Stimulated activated effector memory CD8-positive, alpha-beta T cell treated with anti-CD3 and anti-CD28 coated beads, Interleukin-12 subunit alpha, Interleukin-12 subunit beta, amount 100 ng/mL, for 72 hours (primary cell): ENCODE measurements around the gene HARS2.
"Not testable (repeated sequence)": the region's sequence is repeated elsewhere in the genome, so short reads cannot be mapped to it uniquely, and the experiment has no call there.

ENCODE experiments used
- ATAC-seq: fragments of 150-1000 bp; cut with Tn5 transposase; 2 replicates; pipeline ENCODE4 v1.10.0; 2021
- DNase-seq, 2 donors: peaks; one replicate each; pipeline ENCODE4 v3.0.0; 2021 to 2022; ENCODE audit warnings: low spot score in 2 of 2
- H3K27ac Mint-ChIP-seq: one replicate; pipeline ENCODE4 v1.8.0; 2022; ENCODE audit warnings: mild to moderate bottlenecking, mixed read lengths
- H3K36me3 Mint-ChIP-seq: one replicate; pipeline ENCODE4 v1.8.0; 2022; ENCODE audit warnings: mild to moderate bottlenecking, mixed read lengths
- H3K4me1 Mint-ChIP-seq: one replicate; pipeline ENCODE4 v1.8.0; 2022; ENCODE audit warnings: mixed read lengths
- H3K4me3 Mint-ChIP-seq: one replicate; pipeline ENCODE4 v1.8.0; 2022; ENCODE audit warnings: mild to moderate bottlenecking, mixed read lengths
- H3K9me3 Mint-ChIP-seq: one replicate; pipeline ENCODE4 v1.8.0; 2022; ENCODE audit warnings: mixed read lengths

HARS2 gene

GRCh38 chr5:140674629-140675028 is 16.6 kb upstream of the HARS2 start:
- DNase-seq (no peak), ATAC-seq (no peak)
- Mint-ChIP-seq H3K9me3 (no peaks in the 10 kb centered on the region), H3K4me1 (no peaks in the 10 kb centered on the region), H3K36me3 (peaks cover 97% of the 10 kb centered on the region), H3K4me3 (no peak overlapping the region), H3K27ac (peak overlapping the region; percentile 60)

- DNase-seq (no peak), ATAC-seq (no peak)
- peaks cover 96% of the 10 kb centered on the region for H3K36me3 Mint-ChIP-seq
- H3K4me1 Mint-ChIP-seq, result no peaks in the 10 kb centered on the region
- H3K27ac Mint-ChIP-seq, result peak overlapping the region; percentile 23
- H3K9me3 Mint-ChIP-seq, result no peaks in the 10 kb centered on the region
- H3K4me3 Mint-ChIP-seq, result no peak overlapping the region
Observed at GRCh38 chr5:140677947-140678346, 13.3 kb upstream of the HARS2 start.

- Mint-ChIP-seq H3K9me3 (no peaks in the 10 kb centered on the region), H3K36me3 (peaks cover 93% of the 10 kb centered on the region), H3K4me1 (no peaks in the 10 kb centered on the region), H3K4me3 (no peak overlapping the region), H3K27ac (peak overlapping the region; percentile 64)
- DNase-seq (no peak), ATAC-seq (no peak)
Observed at GRCh38 chr5:140678993-140679392, 12.3 kb upstream of the HARS2 start.

GRCh38 chr5:140690376-140690932 is 801 bp upstream of the HARS2 start:
- Mint-ChIP-seq H3K36me3 (peaks cover 85% of the 10 kb centered on the region), H3K4me3 (peak overlapping the region; percentile 97), H3K4me1 (peaks cover 29% of the 10 kb centered on the region), H3K27ac (peak overlapping the region; percentile 96), H3K9me3 (no peaks in the 10 kb centered on the region)
- peak; percentile 4 for ATAC-seq
- no peak for DNase-seq

- Mint-ChIP-seq H3K36me3 (peaks cover 85% of the 10 kb centered on the region), H3K27ac (no peak overlapping the region), H3K4me1 (peaks cover 29% of the 10 kb centered on the region), H3K4me3 (no peak overlapping the region), H3K9me3 (no peaks in the 10 kb centered on the region)
- ATAC-seq (no peak), DNase-seq (no peak)
Observed at GRCh38 chr5:140694276-140694675, 3.0 kb downstream of the HARS2 start.

- H3K27ac Mint-ChIP-seq, result peak overlapping the region; percentile 60
- no peaks in the 10 kb centered on the region for H3K9me3 Mint-ChIP-seq
- H3K4me3 Mint-ChIP-seq, result no peak overlapping the region
- DNase-seq (no peak), ATAC-seq (no peak)
- peaks cover 28% of the 10 kb centered on the region for H3K4me1 Mint-ChIP-seq
- H3K36me3 Mint-ChIP-seq, result peaks cover 95% of the 10 kb centered on the region
Observed at GRCh38 chr5:140696891-140697492, 5.7 kb downstream of the HARS2 start.

- Mint-ChIP-seq H3K4me3 (peak within 1 kb of the TSS; percentile 99), H3K4me1 (peaks cover 22% of the 10 kb centered on the region), H3K27ac (peak within 1 kb of the TSS; percentile 99), H3K9me3 (no peaks in the 10 kb centered on the region), H3K36me3 (peaks cover 99% of the 10 kb centered on the region)
- ATAC-seq (peak; percentile 98), DNase-seq (peak; percentile 71 to 91)
Observed at GRCh38 chr5:140700177-140701144, 9.2 kb downstream of the HARS2 start, which contains the start of gene ZMAT2. ZMAT2 (plus strand) TSS chr5:140700447; CDS start chr5:140700461, 14 bp downstream.

GRCh38 chr5:140707812-140708211 is 16.6 kb downstream of the HARS2 start:
- ATAC-seq, result no peak
- no peaks in the 10 kb centered on the region for H3K9me3 Mint-ChIP-seq

GRCh38 chr5:140708787-140709186 is 17.5 kb downstream of the HARS2 start:
- peak overlapping the region; percentile 99 for H3K27ac Mint-ChIP-seq
- peaks cover 24% of the 10 kb centered on the region for H3K4me1 Mint-ChIP-seq
- ATAC-seq, H3K4me3 Mint-ChIP-seq, H3K9me3 Mint-ChIP-seq, DNase-seq: not testable (repeated sequence)
- peaks cover 63% of the 10 kb centered on the region for H3K36me3 Mint-ChIP-seq

More at GRCh38 chr5:140707812-140708211, 16.6 kb downstream of the HARS2 start:
- peaks cover 73% of the 10 kb centered on the region for H3K36me3 Mint-ChIP-seq
- H3K4me1 Mint-ChIP-seq, result peaks cover 19% of the 10 kb centered on the region
- H3K27ac Mint-ChIP-seq, result no peak overlapping the region
- no peak for DNase-seq
- H3K4me3 Mint-ChIP-seq, result no peak overlapping the region

GRCh38 chr5:140710899-140711552 is 19.8 kb downstream of the HARS2 start:
- Mint-ChIP-seq H3K4me1 (peaks cover 24% of the 10 kb centered on the region), H3K36me3 (peaks cover 41% of the 10 kb centered on the region), H3K4me3 (peak overlapping the region; percentile 82), H3K9me3 (no peaks in the 10 kb centered on the region), H3K27ac (peak overlapping the region; percentile 99)
- peak; percentile 94 for ATAC-seq
- peak; percentile 86 to 98 for DNase-seq

GRCh38 chr5:140711794-140712193 is 20.5 kb downstream of the HARS2 start:
- H3K4me1 Mint-ChIP-seq, result peaks cover 24% of the 10 kb centered on the region
- H3K36me3 Mint-ChIP-seq, result peaks cover 33% of the 10 kb centered on the region
- no peak for DNase-seq
- ATAC-seq, result no peak
- peak overlapping the region; percentile 99 for H3K27ac Mint-ChIP-seq
- H3K4me3 Mint-ChIP-seq, result peak overlapping the region; percentile 82
- H3K9me3 Mint-ChIP-seq, result no peaks in the 10 kb centered on the region

- H3K27ac Mint-ChIP-seq, result no peak overlapping the region
- H3K4me3 Mint-ChIP-seq, result no peak overlapping the region
- DNase-seq (no peak), ATAC-seq (no peak)
- H3K36me3 Mint-ChIP-seq, result peaks cover 27% of the 10 kb centered on the region
- no peaks in the 10 kb centered on the region for H3K9me3 Mint-ChIP-seq
- H3K4me1 Mint-ChIP-seq, result peaks cover 24% of the 10 kb centered on the region
Observed at GRCh38 chr5:140713562-140714094, 22.4 kb downstream of the HARS2 start.

GRCh38 chr5:140716238-140716637 is 25.0 kb downstream of the HARS2 start:
- H3K9me3 Mint-ChIP-seq, ATAC-seq, H3K4me3 Mint-ChIP-seq, DNase-seq, H3K27ac Mint-ChIP-seq: not testable (repeated sequence)
- H3K36me3 Mint-ChIP-seq, result peaks cover 14% of the 10 kb centered on the region
- H3K4me1 Mint-ChIP-seq, result peaks cover 21% of the 10 kb centered on the region

GRCh38 chr5:140718266-140718592 is 27.0 kb downstream of the HARS2 start:
- Mint-ChIP-seq H3K4me3 (no peak overlapping the region), H3K9me3 (no peaks in the 10 kb centered on the region), H3K36me3 (peaks cover 5% of the 10 kb centered on the region), H3K27ac (no peak overlapping the region), H3K4me1 (peaks cover 7% of the 10 kb centered on the region)
- DNase-seq (no peak), ATAC-seq (no peak)

- H3K9me3 Mint-ChIP-seq, DNase-seq, ATAC-seq, H3K4me3 Mint-ChIP-seq, H3K27ac Mint-ChIP-seq: not testable (repeated sequence)
- peaks cover 11% of the 10 kb centered on the region for H3K4me1 Mint-ChIP-seq
- H3K36me3 Mint-ChIP-seq, result peaks cover 14% of the 10 kb centered on the region
Observed at GRCh38 chr5:140720738-140721137, 29.5 kb downstream of the HARS2 start.
